ENCODE results near the gene ACOXL.

ACOXL gene

GRCh38 chr2:110904779-110905148, 172.4 kb downstream of the ACOXL start:
- DNase-seq (ENCODE audit: low read depth) = no peak

DNA sequence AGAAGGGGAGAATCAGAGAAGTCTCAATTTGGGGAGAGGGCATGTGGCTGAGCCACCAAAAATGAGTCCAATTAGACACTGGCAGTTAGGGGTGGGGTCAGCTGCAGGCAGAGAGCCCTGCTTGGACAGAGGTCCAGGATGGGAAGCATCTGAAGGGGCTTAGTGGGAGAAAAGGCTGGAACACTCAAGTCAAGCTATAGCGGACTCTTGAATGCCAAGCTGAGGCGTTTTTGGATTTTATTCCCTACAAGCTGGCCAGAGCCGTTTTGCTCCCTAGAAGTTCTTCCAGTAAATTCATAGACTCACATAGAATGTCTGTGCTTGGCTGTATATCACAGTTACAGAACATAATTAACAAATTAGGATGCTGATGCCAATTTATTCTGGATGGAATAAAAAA, 172.8 kb downstream of the ACOXL start:
- DNase-seq (ENCODE audit: low read depth) = no peak
- no peak overlapping the region for H3K4me3 ChIP-seq (ENCODE audit: low read depth, low read length)
- TF ChIP-seq, protein P1, sequence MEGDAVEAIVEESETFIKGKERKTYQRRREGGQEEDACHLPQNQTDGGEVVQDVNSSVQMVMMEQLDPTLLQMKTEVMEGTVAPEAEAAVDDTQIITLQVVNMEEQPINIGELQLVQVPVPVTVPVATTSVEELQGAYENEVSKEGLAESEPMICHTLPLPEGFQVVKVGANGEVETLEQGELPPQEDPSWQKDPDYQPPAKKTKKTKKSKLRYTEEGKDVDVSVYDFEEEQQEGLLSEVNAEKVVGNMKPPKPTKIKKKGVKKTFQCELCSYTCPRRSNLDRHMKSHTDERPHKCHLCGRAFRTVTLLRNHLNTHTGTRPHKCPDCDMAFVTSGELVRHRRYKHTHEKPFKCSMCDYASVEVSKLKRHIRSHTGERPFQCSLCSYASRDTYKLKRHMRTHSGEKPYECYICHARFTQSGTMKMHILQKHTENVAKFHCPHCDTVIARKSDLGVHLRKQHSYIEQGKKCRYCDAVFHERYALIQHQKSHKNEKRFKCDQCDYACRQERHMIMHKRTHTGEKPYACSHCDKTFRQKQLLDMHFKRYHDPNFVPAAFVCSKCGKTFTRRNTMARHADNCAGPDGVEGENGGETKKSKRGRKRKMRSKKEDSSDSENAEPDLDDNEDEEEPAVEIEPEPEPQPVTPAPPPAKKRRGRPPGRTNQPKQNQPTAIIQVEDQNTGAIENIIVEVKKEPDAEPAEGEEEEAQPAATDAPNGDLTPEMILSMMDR (IDR thresholded peaks at IDR 0.05; ENCODE audit: low read depth, low read length, missing control alignments) = no peak

More at GRCh38 chr2:110904779-110905148, 172.4 kb downstream of the ACOXL start:
- no peak overlapping the region for H3K4me3 ChIP-seq (ENCODE audit: low read depth, low read length)
- TF ChIP-seq, protein P1 (IDR thresholded peaks at IDR 0.05; ENCODE audit: low read depth, low read length, missing control alignments) = no peak

- TF ChIP-seq, protein P1 (IDR thresholded peaks at IDR 0.05; ENCODE audit: low read depth, low read length, missing control alignments) = no peak
- no peak for DNase-seq (ENCODE audit: low read depth)
- H3K4me3 ChIP-seq (ENCODE audit: low read depth, low read length) = no peak overlapping the region
Measured at GRCh38 chr2:110906613-110907298, 174.4 kb downstream of the ACOXL start.

- DNase-seq (ENCODE audit: low read depth) = no peak
- H3K4me3 ChIP-seq (ENCODE audit: low read depth, low read length) = no peak overlapping the region
- TF ChIP-seq, protein P1 (IDR thresholded peaks at IDR 0.05; ENCODE audit: low read depth, low read length, missing control alignments) = no peak
Measured at GRCh38 chr2:110909501-110909900, 177.1 kb downstream of the ACOXL start.

GRCh38 chr2:110910423-110910822, 178.1 kb downstream of the ACOXL start:
- H3K4me3 ChIP-seq (ENCODE audit: low read depth, low read length) = no peak overlapping the region
- DNase-seq (ENCODE audit: low read depth) = peak; percentile 7
- TF ChIP-seq, protein P1 (IDR thresholded peaks at IDR 0.05; ENCODE audit: low read depth, low read length, missing control alignments) = no peak

- no peak for DNase-seq (ENCODE audit: low read depth)
- H3K4me3 ChIP-seq (ENCODE audit: low read depth, low read length) = no peak overlapping the region
- TF ChIP-seq, protein P1 (IDR thresholded peaks at IDR 0.05; ENCODE audit: low read depth, low read length, missing control alignments) = no peak
Measured at GRCh38 chr2:110919738-110920137, 187.4 kb downstream of the ACOXL start.

DNA sequence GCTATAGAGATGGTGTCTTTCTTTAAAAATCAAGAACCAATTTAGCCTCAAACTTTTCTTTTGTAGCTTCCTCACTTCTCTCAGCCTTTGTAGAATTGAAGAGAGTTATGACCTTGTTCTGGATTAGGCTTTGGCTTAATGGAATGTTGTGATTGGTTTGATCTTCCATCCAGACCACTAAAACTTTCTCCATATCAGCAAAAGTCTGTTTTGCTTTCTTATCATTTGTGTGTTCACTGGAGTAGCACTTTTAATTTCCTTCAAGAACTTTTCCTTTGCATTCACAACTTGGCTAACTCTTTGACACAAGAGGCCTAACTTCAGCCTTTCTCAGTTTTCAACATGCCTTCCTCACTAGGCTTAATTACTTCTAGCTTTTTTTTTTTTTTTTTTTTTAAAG, 193.1 kb downstream of the ACOXL start:
- H3K4me3 ChIP-seq (ENCODE audit: low read depth, low read length) = no peak overlapping the region
- DNase-seq (ENCODE audit: low read depth) = no peak
- TF ChIP-seq, protein P1 (IDR thresholded peaks at IDR 0.05; ENCODE audit: low read depth, low read length, missing control alignments) = no peak
